Lower leg skin (tissue), 4 donors: ENCODE data around the gene RB1. TPM values are rescaled to one million over a fixed set of nuclear protein-coding genes. Genes with fewer than 3 reads are reported as not detected.

Experiments used
- DNase-seq, 2 donors: peaks; one replicate each; pipeline ENCODE4 v3.0.0-alpha.2; 2019; ENCODE audit warnings: low spot score in 2 of 2
- H3K4me3 ChIP-seq: fragments of 200-600 bp; sonication (generic); 2 replicates; pipeline ENCODE4 v1.5.1; 2017; ENCODE audit warnings: mild to moderate bottlenecking, low read depth; ENCODE audit not compliant: poor library complexity, severe bottlenecking
- POLR2A ChIP-seq, 2 donors: fragments of 450-650 bp; IDR thresholded peaks; one replicate each; pipeline ENCODE4 v1.6.1; 2016 to 2017; ENCODE audit warnings: antibody characterized with exemption in 2 of 2, mild to moderate bottlenecking in 1 of 2, moderate library complexity in 1 of 2
- WGBS, 2 donors: methylation state at CpG; one replicate each; pipeline ENCODE4 v1.1.5; 2018; 5-methylcytosine and 5-hydroxymethylcytosine counted together
- intact Hi-C: fragments of 100-400 bp; cut with DNase I; formaldehyde crosslinking; loops from one replicate; pipeline ENCODE4 v1.15.0; 2023; ENCODE audit warnings: low total_unique reads
- total RNA-seq, 4 donors: library from RNA; depleted of rRNA; stranded (reverse); fragments of >200 nt; gene quantifications; one replicate each; pipeline ENCODE4 v1.1.0, GENCODE V29; 2016
- TF ChIP-seq, protein P1 (sequence below), 3 donors: fragments of 450-650 bp; IDR thresholded peaks; one replicate each; pipeline ENCODE4 v1.5.1; 2016; ENCODE audit warnings: antibody characterized with exemption in 3 of 3, mild to moderate bottlenecking in 3 of 3, moderate library complexity in 2 of 3

The RB1 gene
- total RNA-seq, 4 donors from 2014 or later, result 15.8 to 20.0 (median 16.4) TPM

GRCh38 chr13:48505597-48506091 is 202.1 kb downstream of the RB1 start:
- no peak for TF ChIP-seq POLR2A (IDR thresholded peaks at IDR 0.05)
- TF ChIP-seq, protein P1, sequence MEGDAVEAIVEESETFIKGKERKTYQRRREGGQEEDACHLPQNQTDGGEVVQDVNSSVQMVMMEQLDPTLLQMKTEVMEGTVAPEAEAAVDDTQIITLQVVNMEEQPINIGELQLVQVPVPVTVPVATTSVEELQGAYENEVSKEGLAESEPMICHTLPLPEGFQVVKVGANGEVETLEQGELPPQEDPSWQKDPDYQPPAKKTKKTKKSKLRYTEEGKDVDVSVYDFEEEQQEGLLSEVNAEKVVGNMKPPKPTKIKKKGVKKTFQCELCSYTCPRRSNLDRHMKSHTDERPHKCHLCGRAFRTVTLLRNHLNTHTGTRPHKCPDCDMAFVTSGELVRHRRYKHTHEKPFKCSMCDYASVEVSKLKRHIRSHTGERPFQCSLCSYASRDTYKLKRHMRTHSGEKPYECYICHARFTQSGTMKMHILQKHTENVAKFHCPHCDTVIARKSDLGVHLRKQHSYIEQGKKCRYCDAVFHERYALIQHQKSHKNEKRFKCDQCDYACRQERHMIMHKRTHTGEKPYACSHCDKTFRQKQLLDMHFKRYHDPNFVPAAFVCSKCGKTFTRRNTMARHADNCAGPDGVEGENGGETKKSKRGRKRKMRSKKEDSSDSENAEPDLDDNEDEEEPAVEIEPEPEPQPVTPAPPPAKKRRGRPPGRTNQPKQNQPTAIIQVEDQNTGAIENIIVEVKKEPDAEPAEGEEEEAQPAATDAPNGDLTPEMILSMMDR (IDR thresholded peaks at IDR 0.05), result no peak
- peak in 1 of 2 donors; percentile 65 for DNase-seq
- intact Hi-C loops, result no loop called here
- WGBS, 2 donors, result 49 to 57% methylated on average over 11 of the region's 11 CpGs
- no peak overlapping the region for H3K4me3 ChIP-seq

DNA sequence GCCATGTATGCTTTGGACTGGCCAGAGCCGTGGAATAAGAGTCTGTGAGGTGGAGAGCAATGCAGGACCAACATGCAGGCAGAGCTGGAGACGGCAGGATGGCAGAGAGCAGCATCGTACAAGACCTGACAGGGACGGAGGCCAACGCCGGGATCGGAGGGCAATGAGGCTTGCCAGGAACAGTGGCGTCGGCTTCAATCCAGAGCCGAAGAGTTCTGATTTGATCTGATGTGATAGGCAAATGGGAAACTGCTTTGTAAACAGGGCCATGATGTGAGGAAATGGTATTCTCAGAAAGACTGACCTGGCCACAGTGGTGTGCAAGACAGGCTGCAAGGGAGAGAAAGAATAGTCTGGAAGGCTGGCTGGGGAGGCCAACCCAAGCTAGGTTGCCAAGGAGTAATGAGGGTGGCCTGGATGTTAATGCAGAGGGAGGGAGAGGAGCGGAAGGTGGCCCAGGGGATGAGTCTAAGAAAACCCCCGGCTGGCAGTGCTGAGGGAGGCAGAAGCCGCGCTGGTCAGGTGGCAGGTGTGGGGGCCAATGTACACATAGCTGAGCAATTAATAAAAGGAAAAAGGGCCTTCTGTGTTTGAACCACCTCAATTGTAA is 202.6 kb downstream of the RB1 start:
- TF ChIP-seq, protein P1 (IDR thresholded peaks at IDR 0.05), result no peak
- no peak for TF ChIP-seq POLR2A (IDR thresholded peaks at IDR 0.05)
- intact Hi-C loops, result no loop called here
- DNase-seq, result no peak
- H3K4me3 ChIP-seq, result no peak overlapping the region
- WGBS, 2 donors, result 32 to 50% methylated on average over 14 of the region's 14 CpGs

- TF ChIP-seq, protein P1 (IDR thresholded peaks at IDR 0.05), result no peak
- TF ChIP-seq POLR2A (IDR thresholded peaks at IDR 0.05), result no peak
- 48 to 52% methylated on average over 10 of the region's 10 CpGs for WGBS, 2 donors
- peak; percentile 64 to 90 for DNase-seq
- intact Hi-C loops, result no loop called here
- H3K4me3 ChIP-seq, result no peak overlapping the region
These were observed 203.5 kb downstream of the RB1 start for GRCh38 chr13:48507021-48507420.

- H3K4me3 ChIP-seq, result no peak overlapping the region
- DNase-seq, result peak in 1 of 2 donors; percentile 55
- intact Hi-C loops, result no loop called here
- 55 to 58% methylated on average over 6 of the region's 6 CpGs for WGBS, 2 donors
- TF ChIP-seq, protein P1 (IDR thresholded peaks at IDR 0.05), result no peak
- no peak for TF ChIP-seq POLR2A (IDR thresholded peaks at IDR 0.05)
These were observed 204.5 kb downstream of the RB1 start for GRCh38 chr13:48508011-48508410.

GRCh38 chr13:48510698-48511097 is 207.1 kb downstream of the RB1 start:
- TF ChIP-seq, protein P1 (IDR thresholded peaks at IDR 0.05), result no peak
- no peak for TF ChIP-seq POLR2A (IDR thresholded peaks at IDR 0.05)
- intact Hi-C loops, result no loop called here
- DNase-seq, result no peak
- H3K4me3 ChIP-seq, result no peak overlapping the region
- 81 to 85% methylated on average over 5 of the region's 5 CpGs for WGBS, 2 donors
